Effector CD8-positive, alpha-beta T cell (primary cell): ENCODE measurements around the gene ARHGAP26.
"Not testable (repeated sequence)": the region's sequence is repeated elsewhere in the genome, so short reads cannot be mapped to it uniquely, and the experiment has no call there.

Source experiments
- DNase-seq: peaks from one replicate; lab custom pipeline; 2025; lab: John Stamatoyannopoulos, UW

ARHGAP26 gene

DNA sequence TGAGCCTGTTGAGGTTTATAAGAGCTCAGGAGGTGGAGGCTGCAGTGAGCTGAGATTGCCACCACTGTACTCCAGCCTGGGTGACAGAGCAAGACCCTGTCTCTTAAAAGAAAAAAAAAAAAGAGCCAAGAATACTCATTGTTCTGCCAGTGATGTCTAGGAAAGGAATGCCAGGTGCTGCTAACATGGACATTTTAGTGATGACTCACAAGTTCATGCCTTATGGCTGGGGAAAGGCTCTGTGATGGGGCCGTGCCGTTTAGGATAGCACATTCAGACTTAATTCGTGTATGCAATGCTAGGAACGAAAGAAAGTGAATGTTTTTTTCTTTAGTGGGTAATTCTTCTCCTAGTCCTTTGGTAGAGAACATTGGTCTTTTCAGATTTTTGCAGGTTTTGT lies 134.2 kb downstream of the ARHGAP26 start:
- DNase-seq: no peak

DNA sequence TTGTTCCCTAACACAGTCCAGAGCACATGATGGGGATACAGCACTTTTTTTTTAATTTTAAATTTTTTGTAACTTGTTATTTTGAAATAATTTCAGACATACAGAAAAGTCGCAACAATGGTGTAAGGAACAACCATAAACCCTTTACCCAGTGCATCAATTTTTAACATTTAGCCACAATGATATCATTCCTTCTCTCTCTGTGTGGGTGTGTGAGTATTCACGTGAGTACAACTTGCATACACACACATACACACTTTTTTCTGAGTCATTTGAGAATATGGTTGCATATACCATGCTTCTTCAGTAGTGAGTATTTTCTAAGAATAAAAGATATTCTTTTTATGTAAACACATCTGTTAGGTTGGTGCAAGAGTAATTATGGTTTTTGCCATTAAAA lies 135.2 kb downstream of the ARHGAP26 start:
- DNase-seq: no peak

- DNase-seq: no peak
Observed at GRCh38 chr5:142906863-142907671, 136.9 kb downstream of the ARHGAP26 start.

DNA sequence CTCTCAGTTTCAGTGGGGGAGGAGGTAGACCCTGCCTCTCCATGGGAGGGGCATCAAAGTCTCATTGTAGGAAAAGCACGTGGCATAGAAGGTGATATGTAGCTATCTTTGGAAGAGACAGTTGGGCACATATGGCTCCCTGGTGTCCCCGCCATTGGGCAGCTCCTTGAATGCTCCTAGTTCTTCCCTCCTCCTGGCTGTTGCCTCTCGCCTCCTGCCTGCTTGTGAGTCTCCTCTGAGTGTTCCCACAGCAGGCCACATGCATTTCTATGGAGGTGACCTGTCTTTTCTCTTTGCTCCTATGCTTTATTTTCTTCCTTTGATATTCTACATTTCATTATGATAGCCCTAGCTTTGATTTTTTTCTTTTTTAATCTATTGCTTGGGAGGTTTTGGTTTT lies 138.5 kb downstream of the ARHGAP26 start:
- no peak for DNase-seq

DNA sequence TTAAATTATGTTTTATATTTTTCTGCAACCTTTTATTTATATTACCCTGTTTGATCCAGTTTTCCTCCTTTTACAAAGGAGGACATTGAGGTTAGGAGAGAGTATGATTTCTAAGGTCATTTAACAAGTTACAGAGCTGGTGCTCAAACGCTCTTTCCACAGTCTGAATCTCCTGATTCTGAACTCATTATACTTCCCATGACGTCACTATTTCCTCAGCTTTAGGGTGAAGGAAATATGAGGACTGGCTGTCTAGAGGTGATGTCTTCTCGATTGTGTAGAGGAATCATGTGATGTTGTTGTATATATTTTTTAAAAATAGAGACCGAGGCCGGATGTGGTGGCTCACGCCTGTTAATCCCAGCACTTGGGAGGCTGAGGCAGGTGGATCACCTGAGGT lies 140.0 kb downstream of the ARHGAP26 start:
- DNase-seq: no peak

- no peak for DNase-seq
Observed at GRCh38 chr5:142911170-142911569, 141.0 kb downstream of the ARHGAP26 start.

DNA sequence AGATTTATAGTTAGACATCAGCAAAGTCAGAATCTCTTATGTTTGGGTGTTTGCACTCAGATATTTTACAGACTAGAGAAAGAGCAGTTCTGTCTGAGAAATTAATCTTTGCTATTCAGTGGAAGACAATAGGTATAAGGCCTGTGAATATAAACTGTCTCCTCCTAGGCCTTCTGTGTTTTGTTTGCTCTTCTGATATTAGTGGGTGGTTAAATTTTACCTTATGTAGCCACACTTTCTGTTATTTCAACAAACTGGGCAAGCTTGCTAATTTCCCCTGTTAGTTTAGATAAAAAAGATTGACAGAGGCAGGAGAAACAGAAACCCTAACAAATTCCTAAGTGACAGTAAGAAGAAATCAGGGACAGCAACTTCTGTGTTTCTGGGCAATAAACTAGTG lies 141.6 kb downstream of the ARHGAP26 start:
- DNase-seq: no peak

DNA sequence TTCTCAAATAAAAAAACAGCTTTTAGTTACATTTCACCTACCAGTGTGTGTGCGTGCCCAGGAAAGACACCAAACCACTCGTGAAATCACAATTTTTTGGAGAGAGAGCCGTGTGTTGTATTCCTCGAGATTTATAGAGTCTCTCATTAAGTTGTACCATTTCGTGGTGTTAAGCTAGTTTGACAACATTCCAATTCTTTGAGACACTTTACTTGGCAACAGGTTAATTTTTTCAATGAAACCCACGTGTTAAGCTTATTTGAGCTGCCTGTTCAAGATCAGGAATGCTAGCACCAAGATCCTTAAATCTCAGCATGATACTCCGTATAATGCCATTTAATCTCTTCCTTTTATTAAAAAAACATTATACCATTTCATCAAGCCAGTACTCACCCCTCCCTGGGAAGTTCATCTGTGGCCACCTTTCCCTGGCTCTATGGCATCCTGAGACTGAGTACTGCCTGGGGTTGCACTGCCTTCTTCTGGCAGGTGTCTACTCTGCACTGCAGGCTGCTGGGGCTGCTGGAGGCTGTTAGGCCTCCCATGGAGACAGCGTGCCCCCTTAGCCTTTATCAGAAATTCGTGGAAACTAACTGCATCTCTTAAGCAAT lies 143.7 kb downstream of the ARHGAP26 start:
- DNase-seq: no peak

DNA sequence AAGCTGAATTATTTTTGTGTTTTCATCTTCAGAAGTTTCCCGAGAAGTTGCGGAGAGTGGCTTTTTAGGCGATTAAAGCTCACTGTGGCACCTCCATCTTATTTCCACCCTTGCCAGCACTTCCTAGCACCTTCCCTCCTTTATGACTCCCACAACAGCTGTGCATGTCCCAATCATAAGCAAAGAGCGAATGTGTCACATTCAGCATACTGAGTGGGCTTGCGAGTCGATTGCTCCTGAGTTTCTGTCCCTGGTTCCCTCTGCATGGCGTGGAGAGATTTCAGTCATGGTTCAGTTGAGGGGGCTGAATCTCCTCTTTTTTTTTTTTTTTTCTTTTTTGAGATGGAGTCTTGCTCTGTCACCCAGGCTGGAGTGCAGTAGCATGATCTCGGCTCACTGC lies 144.9 kb downstream of the ARHGAP26 start:
- no peak for DNase-seq

GRCh38 chr5:142915813-142916424 lies 145.7 kb downstream of the ARHGAP26 start:
- DNase-seq: no peak

DNA sequence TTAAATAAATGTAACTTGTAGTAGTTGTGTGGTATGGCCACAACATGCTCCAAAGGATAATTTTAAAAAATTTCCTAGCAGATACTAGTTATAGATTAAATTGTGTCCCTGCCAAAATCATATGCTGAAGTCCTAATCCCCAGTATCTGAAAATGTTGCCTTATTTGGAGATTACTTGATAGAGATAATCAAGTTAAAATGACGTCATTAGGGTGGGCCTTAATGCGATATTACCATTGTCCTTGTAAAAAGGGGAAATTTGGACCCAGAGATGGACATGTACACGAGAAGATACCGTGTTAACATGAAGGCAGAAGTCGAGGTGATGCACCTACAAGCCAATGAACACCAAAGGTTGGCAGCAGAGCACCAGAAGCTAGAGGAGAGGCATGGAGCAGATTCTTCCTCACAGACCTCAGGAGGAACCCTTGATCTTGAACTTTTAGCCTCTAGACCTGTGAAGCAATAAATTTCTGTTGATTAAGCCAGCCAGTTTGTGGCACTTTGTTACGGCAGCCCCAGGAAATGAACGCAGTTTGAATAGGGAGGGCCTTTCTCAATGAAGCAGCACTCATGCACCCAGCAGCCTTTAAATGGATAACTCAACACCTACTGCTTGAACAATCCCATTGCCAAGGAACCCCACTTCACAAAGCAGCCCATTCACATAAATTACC lies 148.9 kb downstream of the ARHGAP26 start:
- DNase-seq: no peak

- no peak for DNase-seq
Observed at GRCh38 chr5:142920849-142921612, 150.9 kb downstream of the ARHGAP26 start.

- DNase-seq: no peak
Observed at GRCh38 chr5:142922223-142922952, 152.2 kb downstream of the ARHGAP26 start.

DNA sequence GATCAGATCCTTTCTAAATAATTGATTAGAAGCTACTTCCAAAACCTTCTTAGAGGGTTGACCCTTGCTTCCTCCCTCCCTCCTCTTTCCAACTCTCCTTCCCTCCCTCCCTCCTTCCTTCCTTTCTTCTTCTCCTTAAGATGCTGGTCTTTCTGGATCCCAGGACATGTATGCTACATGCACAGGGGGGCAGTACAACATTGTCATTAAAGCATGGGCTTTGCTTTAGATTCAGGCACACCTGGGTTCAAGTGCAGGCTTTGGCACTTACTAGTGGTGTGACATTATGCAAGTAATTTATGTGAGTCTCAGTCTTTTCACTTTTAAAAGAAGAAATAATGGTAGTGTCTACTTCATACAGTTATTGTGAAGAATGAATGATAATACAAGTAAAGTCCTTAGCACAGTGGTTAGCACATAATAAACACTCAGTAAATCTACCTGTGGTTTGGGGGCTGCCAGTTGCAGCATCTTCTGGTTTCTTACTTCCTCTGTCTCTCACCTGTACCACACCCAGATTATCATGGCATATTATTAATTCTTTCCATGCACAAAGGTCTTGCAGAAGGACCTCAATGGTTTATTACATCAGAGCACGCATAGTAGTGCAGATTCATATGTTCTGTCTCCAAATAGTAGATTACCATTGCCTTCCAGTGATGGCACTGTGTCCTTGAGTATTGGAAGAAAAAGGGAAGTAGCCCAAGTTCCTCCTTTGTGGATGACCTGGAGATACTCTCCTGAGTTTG lies 154.1 kb downstream of the ARHGAP26 start:
- DNase-seq: no peak

GRCh38 chr5:142925795-142926194 lies 155.6 kb downstream of the ARHGAP26 start:
- no peak for DNase-seq

DNA sequence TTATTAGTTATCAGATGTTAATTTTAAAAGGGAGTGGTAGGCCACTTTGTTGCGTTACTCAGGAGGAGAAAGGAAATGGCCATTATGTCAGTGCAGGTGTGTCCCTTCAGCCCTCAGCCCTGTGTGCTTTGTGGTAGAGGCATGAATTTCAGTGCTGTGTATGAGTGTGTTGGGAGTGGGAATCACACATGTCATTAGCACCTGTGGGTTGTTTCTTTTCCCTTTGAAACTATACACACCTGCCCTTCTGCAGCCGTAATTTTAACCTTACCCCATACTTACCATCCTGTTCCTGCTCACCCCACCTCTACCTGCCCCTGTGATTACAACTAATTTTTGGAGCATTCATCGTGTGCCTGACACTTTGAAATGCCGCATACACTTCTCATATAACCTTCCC lies 156.4 kb downstream of the ARHGAP26 start:
- DNase-seq: no peak

GRCh38 chr5:142928999-142929398 lies 158.8 kb downstream of the ARHGAP26 start:
- not testable (repeated sequence) for DNase-seq

- DNase-seq: no peak
Observed at GRCh38 chr5:142929587-142929986, 159.4 kb downstream of the ARHGAP26 start.

GRCh38 chr5:142930395-142931110 lies 160.4 kb downstream of the ARHGAP26 start:
- DNase-seq: no peak
